ENCODE measurements around the gene CISD3.
A peak's percentile ranks its signal among the peaks of the same experiment; 100 is the strongest.

Gene CISD3

DNA sequence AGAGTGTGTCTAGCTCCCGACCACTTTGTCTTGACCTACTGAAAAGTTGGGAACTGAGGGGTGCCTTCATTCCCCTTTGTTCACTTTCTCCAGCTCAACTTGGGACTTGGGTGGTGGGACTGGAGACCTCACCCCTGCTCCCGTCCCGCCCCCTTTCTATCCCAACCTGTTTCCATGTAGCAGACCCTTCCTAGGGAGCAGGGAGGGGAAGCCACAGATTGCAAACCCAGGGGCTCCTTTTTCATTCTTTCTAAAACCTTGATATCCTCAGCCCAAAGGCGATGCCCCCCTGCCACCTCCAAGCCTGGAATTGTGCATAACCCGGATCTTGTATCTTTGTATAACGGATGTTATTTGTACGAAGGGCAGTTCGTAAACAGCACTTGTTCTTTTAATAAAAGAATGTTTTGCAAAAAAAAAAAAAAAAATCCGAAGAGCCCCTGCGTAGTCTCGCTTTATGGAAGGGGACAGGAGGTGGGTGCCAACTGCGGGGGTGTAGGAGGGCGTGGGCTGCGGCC is 714 bp upstream of the CISD3 start:
- no peak for DNase-seq

DNA sequence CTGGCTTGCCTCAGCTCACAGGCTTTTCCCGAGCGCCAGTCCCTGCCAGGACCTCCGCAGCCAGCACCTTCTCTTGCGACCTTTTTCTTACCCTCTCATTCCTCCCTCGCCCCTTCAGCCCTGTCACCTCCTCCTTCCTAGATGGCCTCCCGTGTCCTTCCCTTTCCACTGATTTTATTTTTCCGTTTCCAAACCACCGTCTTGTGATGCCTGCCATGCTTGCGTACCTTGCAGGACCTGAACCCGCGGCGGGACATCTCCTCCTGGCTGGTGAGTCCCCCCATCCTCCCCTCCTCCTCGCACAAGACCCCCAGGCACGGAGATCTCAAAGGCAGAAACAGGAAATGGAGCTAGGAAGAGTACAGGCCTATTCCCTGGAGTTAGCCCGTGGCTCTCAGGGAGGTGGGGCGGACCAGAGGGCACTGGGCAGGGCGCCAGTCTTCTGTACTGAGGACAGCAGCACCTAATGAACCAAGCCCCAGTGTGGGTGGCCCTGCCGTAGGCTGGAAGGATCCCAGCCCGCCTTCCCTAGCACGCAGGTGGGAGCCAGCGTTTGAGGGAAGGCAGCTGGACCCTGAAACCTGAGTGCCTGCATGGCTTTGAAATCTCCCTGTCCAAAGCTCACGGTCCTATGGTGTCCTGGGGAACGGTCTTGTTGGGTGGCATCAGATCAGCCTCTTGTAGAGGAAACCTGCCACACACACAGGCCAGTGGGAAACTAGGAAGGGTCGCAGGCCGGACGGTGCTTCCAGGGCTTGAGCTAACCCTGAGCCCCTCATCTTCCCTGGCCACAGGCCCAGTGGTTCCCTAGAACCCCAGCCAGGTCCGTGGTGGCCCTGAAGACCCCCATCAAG is 612 bp downstream of the CISD3 start:
- DNase-seq, result no peak

DNA sequence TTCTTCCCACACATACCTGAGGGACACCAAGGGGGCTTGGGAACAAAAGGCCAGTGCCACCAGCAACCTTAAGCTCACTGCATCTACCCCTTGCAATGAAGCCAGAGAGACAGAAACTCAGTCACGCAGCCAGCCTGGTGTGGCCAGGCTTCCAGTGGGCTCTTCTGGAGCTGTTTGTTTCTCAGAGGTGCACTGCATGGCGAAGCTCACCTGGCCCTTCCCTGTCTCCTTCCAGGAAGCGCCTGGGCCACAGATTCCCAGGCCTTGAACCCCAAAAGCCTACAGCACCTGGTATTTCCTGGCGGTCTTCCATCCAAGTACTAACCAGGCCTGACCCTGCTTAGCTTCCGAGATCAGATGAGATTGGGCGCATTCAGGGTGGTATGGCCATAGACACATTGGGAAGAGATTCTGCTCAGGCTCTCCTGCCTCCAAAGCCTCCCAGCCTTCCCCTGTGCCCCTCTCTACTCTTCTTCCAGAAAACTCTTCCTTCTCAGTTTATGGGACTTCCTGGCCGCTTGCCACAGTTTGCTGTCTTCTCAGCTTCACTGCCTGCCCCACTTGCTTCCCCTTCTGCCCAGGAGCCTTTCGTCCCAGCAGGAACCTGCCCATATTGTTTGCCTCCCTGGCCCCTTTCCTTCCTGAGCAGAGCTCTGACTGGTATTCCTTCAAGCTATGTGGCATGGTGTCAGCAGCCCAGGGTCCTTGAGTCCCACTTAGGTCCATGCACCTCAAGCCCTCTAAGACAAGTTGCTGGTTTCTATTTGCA is 1.6 kb downstream of the CISD3 start:
- DNase-seq, result no peak

DNA sequence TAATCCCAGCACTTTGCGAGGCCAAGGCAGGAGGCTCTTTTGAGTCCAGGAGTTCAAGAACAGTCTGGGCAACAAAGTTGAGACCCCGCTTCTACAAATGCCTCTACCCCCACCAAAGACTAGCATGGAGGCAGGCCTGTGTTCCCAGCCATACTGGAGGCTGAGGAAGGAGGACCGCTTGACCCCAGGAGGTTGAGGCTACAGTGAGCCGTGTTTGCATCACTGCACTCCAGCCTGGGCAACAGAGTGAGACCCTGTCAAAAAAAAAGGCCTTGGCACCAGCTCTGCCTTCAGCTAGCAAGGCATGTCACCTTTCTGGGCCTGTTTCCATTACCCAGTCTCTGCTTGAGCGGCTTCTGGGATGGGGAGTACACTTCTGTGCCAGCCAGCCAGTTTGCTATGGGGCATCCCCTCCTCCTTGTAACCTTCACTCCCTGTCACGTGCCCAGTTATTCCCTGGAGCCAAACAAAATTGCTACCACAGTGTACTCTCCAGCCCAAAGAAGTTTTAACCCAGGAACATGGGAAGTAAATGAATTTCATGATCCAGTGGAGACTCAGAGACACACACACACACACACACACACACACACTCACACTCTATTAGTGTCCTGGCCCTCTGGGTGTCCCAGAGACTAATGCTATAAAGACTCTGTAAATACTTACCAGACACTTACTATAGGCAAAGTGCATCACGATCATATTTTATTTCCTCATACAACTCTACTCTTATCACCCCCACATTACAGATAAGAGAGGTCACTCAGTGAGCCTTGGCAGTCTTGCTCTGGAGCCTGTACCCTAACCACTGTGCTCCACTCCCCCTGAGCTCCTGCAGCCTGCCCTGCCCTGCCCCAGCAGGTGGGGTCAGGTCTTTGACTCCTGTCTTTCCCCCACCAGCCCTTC is 2.5 kb downstream of the CISD3 start:
- no peak for DNase-seq

DNA sequence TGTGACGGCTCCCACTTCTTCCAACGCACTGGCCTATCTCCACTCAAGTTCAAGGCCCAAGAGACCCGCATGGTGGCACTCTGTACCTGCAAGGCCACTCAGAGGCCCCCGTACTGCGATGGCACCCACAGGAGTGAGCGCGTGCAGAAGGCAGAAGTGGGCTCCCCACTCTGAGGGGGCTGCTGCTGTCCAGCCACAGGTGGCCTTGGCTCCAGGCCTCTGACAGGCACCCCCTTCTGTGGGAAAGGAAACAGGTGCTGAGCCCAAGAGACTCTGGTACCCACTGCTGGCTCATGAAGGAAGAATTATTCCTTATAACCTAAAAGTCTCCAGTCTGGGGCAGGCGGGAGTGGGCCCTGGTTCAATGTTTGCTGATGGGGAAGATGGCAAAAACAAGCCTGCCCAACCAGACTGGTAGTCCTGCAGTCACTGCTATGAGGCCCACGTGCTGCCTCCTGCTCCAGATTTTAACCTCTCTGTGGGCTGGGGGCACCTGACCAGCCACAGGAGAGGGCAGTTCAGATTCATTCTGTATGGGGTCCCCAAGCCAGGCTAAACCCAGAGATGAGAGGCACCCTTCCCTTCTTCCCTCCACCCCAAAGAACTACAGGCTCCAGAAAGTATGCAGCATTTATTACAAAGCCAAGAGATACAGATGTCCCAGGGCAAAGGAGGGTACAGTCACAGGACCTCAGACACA is 3.3 kb downstream of the CISD3 start:
- DNase-seq, result no peak

DNA sequence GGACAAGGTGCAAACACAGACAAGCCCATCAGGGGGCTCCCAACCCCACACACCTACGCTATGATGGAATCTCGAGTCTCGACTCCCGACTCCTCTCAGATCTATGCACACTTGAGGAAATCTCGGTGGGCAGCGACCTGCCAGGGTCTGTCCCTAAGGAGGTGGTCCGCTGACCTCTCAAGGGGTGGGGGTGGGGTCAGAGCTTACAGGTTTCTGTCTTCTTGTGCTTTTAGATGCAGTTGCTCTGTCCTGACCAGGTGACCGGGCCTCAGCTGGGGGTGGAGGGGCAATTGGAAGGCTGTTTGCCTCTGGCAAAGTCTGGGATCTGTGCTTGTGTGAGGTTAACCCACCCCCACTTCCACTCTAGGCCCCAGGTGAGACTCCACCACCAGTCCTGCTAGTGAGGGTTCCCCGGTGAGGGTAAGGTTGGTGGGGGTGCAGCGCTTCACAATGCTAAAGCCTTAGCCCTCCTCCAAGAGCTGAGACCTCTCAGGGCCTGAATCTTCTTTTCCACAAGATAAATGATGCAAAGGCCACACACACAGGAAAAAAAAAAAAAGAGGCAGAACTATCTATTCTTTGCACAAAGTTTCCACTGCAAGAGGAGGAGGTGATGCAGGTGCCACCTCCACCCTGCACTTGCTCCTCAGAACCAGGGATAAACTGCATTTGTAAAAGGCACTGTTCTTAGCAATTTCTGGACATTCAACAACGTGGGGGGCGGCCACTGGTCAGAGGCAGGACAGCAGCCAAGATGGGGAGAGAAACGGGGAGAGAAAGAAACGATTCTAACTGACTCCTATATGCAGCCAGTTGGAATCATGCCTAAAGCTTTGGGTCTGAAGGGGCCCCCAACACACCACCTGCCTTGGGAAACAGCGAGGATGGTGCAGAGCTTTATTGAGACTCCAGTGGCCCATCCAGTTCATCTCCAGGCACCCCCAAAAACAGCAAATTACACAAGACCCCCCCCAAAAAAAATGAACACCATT is 4.1 kb downstream of the CISD3 start:
- DNase-seq, result no peak

DNA sequence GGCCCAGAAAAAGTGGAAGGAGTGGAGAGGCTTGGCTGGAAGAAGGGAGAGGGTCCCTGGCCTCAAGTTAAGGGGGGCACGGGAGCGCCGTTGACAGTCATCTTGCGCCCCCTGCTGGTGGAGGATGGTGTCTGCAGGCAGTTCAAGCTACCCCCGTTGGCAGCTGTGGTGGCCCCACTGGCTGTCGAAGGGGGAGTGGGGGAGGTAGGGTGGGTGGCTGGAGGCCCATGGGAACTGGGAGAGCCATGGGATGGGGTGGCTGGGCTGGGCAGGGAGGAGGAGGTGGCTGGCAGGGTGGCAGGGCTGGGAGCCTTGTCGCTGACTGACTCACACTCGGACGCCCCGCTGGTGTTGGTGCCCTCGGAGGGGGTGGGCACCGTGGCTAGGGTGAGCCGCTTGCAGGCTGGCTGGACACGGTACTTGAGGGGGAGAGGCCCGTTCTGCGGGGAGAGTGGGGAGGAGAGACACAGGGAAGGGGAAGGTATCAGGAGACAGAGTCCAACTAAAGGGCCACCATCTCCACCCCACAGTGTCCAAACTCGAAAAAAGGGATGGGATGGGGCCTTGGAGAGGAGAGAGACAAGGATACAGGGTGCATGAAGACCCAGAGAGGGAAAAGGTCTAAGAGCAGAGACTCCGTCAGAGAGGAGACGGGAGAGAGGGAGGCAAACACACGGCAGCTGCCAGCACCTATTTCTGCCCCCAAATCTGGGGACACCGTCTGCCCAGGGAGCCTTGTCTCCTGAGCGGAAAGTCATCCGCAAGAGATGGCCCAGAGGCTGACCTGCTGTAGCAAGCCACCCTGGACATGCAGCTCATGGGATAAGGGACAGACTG is 5.2 kb downstream of the CISD3 start:
- DNase-seq, result peak; percentile 54

DNA sequence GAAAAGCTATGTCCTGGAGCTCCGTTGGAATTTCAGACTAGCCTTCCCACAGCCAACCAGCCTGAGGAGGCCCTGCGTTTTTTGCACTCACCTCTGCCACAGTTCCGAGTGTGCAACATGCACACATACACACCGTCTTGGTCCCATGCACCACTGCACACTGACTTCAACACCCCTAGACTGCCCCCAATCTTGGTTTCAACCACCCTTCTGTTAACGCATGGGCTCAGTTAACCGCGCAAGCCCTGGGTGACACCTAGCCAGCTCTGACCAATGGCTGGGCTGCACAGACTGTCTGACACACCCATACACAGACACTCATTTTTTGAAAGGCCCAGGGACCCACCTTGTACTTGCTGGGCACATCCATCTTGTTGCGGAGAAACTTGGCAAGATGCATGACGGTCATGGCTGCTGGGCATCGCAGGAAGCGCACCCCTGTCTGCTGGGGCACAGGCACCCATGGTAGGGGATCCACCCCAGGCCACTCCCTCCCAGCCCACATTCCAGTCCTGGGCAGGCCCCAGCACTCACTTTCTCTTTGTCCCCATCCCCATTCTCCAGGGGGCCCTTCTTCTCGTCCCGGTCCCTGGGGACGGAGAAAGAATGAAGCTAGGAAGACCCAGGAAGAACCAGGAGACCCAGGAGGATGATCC is 8.0 kb downstream of the CISD3 start:
- no peak for DNase-seq

DNA sequence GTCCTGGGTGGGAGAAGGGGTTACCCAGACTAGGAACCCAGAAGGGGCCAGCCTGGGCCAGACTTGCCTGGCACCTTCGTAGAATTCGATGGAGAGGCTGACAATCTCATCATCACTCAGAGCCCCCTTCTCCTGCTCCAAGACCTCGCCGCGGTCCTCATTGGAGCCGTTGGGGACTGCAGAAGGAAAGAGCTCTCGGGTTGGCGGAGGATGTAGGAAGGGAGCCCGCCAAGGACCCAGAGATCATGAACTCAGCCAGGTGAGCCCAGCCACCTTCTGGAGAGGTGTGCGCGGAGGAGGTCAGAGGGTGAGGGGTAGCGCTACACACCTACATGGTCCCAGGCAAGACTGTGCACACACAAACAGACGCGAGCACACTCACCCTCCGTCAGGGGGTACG is 8.5 kb downstream of the CISD3 start:
- DNase-seq, result no peak

DNA sequence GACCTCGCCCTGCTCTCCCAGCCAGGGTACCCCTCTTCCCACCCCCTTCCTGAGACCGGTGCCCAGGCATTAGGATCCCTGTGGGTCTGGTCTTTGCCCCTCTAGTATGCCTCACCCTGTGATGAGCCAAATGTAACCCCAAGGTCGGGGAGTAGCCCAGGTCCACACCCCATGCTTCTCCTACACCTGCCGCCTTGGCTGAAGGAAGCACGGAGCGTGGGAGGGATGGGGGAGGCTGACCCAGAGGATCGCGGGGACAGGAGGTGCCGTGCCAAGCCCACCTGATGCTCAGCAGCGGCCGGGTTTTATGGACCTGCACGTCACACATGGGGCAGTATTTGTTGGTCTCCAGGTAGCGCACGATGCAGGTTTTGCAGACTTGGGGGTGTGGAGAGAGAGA is 9.2 kb downstream of the CISD3 start:
- DNase-seq, result no peak

DNA sequence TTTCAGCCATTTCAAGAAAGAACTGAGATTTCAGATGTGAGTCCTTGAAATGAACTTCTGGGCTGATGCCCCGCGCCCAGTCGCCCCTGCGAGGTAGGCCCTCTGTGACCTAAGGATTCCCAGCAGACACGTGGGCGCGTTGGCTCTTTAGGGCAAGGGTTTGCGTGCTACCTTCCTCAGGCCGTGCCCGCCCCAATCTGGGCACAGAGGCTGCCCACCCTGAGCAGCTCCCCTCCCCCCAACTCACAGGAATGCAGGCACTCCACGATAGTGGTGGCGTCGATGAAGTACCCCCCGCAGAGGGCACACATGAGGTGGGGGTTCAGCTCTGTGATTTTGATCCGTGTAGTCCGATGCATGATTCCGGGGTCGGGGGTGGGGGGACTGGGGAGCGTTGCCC is 9.9 kb downstream of the CISD3 start:
- DNase-seq, result no peak

DNA sequence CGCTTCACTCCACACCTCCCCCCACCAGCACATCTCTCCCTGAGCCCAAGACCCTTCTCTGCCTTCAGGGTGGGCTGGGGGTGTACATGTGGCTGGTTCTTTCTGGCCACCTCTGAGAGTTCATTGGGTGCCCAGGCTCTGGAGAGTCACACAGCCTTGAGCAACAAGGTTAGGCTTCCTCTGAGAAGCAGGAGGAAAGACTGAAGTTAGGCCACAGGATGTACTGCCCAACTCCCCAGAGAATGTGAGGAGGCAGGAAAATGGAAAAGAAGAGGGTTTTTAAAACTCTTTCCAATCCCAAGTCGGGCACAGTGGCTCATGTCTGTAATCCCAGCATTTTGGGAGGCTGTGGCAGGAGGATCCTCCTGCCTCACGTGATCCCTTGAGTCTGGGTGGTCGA is 10.7 kb downstream of the CISD3 start:
- DNase-seq, result no peak

DNA sequence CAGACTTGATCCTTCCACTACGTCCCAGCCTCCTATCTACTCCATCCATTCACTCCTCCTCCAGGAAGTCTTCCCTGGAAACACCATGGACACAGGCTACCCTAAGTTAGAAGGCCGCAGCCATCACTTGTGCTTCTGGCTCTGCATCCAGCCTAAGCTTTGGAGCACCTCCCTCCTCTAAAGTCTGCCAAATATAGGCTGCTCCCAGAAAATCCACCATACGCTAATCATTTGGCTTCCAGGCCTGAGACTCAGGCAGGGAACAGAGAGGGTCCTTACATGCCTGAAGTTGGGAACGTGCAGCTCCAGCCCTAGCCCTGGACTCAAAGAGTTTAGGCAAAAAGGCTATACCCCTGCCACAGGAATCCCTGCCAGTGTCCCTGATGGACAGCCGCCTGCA is 11.3 kb downstream of the CISD3 start:
- DNase-seq, result no peak

DNA sequence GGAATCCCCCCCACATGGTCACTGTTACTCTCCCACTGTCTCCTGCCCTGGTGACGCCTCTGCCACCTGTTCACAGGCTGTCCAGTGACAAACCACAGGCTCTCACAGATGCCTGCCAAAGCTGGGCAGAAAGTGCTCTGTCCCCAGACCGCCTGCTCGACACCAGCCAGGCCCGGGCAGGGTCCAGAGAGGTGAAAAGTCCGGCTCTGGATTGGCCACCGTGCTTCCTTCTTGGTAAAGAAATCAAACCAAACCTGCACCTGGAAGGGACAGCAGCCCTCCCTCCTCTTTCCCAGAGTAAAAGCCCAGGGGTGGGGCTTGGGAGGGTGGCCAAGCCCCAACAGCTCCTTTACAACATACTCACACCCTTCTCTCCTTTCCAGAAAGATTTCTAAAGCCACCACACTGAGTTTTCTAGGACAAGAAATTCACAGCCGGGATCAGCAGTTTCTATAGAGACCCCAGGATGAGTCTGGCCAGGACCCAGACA is 11.8 kb downstream of the CISD3 start:
- no peak for DNase-seq

DNA sequence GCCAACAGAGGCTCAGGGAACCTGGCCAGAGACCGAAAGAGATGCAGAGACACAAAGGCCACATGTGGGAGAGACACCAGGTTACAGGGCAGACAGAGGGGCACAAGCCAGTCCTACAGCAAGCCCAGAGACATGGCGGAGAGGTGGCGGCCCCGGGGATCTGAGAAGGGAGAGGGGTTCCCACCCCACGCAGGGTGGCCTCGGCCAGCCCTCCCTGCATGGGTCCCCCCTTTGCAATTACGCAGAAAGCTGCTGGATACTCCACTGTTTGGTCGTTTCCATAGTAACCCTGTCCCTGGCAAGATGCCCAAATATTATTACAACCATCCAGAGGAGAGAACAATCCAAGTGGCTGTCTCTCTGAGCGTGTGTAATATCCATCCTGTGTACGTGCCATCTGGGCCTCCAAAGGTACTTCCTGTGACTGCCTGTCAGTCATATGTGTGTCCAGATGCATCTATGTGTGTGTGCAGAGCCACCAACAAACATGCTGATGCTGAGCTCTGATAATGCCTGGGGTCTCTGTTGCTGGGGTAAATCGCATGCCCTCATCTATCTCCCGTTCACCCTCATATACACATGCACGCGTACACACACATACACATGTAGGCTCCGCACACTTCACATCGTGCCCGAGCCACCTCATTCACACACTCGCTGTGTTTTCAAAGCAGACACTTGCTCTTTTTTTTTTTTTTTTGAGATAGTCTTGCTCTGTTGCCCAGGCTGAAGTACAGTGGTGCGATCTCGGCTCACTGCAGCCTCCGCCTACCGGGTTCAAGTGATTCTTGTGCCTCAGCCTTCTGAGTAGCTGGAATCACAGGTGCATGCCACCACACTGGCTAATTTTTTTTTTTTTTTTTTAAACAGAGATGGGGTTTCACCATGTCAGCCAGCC is 12.5 kb downstream of the CISD3 start:
- DNase-seq, result no peak

DNA sequence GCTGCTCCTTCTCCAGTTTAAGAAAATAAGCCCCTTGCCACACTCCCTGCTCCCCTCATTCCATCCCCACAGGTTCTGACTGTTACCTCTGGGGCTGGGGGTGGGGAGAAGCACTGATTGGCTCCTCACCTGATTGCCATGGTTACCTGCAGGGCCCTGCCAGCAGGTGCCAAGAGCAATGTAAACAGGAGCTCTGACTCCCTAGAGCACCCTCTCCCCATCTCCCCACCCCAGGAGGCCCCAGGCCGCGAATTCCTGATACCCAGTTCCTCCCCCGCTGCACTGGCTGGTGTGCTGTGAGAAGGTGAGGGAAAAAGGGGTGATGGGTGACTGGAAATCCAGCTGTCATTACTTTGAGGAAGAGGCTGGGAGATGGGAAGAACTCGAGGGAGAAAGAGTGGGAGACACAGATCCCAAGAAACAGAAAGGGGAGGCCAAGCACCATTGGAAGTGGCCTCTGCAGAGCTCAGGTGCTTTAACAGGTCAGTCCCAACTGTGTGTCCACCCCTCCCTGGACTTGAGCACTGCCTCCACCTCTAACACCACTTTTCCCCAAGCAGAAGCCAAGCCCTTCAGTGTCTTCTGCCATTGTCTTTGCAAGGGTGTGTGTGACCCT is 13.5 kb downstream of the CISD3 start:
- DNase-seq, result no peak

DNA sequence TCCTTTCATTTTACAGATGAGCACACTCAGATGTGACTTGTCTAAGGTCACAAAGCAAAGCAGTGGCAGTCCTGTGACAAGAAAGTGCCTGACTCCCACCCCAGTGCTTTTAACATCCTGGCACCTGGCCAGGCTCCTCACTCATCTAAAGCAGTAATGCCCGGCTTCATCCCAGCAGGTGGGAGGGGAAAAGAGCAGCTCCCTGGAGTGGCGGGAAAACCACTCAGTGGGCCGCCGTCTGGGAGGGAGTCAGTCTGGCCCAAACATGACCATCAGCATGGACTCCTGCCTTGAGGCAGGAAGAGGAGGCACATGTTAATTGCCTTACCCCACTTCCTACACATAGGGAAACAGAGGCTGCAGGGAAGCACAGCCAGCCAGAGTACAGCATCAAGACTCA is 15.4 kb downstream of the CISD3 start:
- DNase-seq, result no peak

Data from midbrain (tissue), 1 donor.